Mesendoderm (in vitro differentiated cells): ENCODE measurements around the gene TBX4.
"Not testable (repeated sequence)": the region's sequence is repeated elsewhere in the genome, so short reads cannot be mapped to it uniquely, and the experiment has no call there.

Experiments
- DNase-seq: peaks from one replicate; pipeline ENCODE4 v3.0.0; 2013
- H2AK5ac ChIP-seq: 2 replicates; pipeline ENCODE4 v1.6.1; 2013; ENCODE audit warnings: low read length, inconsistent platforms
- H2BK120ac ChIP-seq: 2 replicates; pipeline ENCODE4 v1.6.1; 2013; ENCODE audit warnings: low read depth, mild to moderate bottlenecking, low read length, moderate library complexity, mixed read lengths
- H2BK15ac ChIP-seq: replicated peaks from 2 replicates; pipeline ENCODE4 v1.6.1; 2013; ENCODE audit warnings: low read depth, mild to moderate bottlenecking, moderate library complexity
- H2BK5ac ChIP-seq: 2 replicates; pipeline ENCODE4 v1.6.1; 2013; ENCODE audit warnings: low read length, inconsistent platforms
- H3K18ac ChIP-seq: 2 replicates; pipeline ENCODE4 v1.6.1; 2013; ENCODE audit warnings: mild to moderate bottlenecking, low read length, mixed read lengths
- H3K23ac ChIP-seq: one replicate; pipeline ENCODE4 v1.6.1; 2013; ENCODE audit warnings: low read length
- H3K27ac ChIP-seq: 2 replicates; pipeline ENCODE4 v1.5.1; 2013; ENCODE audit warnings: low read depth, mild to moderate bottlenecking, inconsistent platforms, low read length, moderate library complexity
- H3K27me3 ChIP-seq: 2 replicates; pipeline ENCODE4 v1.6.1; 2013; ENCODE audit warnings: low read length, control low read depth, mild to moderate bottlenecking, inconsistent platforms; ENCODE audit not compliant: insufficient read depth, poor library complexity
- H3K36me3 ChIP-seq: 2 replicates; pipeline ENCODE4 v1.6.1; 2013; ENCODE audit warnings: low read length, inconsistent platforms; ENCODE audit not compliant: control insufficient read depth, insufficient read depth
- H3K4ac ChIP-seq: one replicate; pipeline ENCODE4 v1.6.1; 2013; ENCODE audit warnings: low read depth, mild to moderate bottlenecking, low read length, moderate library complexity
- H3K4me1 ChIP-seq: 2 replicates; pipeline ENCODE4 v1.6.1; 2013; ENCODE audit warnings: low read depth, low read length, inconsistent platforms; ENCODE audit not compliant: control insufficient read depth
- H3K4me2 ChIP-seq: 2 replicates; pipeline ENCODE4 v1.6.1; 2013; ENCODE audit warnings: low read length
- H3K4me3 ChIP-seq: 2 replicates; pipeline ENCODE4 v1.5.1; 2013; ENCODE audit warnings: mild to moderate bottlenecking, low read length
- H3K56ac ChIP-seq: one replicate; pipeline ENCODE4 v1.6.1; 2013; ENCODE audit warnings: low read length
- H3K79me1 ChIP-seq: 2 replicates; pipeline ENCODE4 v1.6.1; 2013; ENCODE audit warnings: low read length, inconsistent platforms
- H3K79me2 ChIP-seq: 2 replicates; pipeline ENCODE4 v1.6.1; 2013; ENCODE audit warnings: mild to moderate bottlenecking, low read length; ENCODE audit not compliant: control insufficient read depth, insufficient read depth
- H3K9ac ChIP-seq: 2 replicates; pipeline ENCODE4 v1.6.1; 2013; ENCODE audit warnings: low read length, inconsistent platforms
- H4K5ac ChIP-seq: one replicate; pipeline ENCODE4 v1.6.1; 2013; ENCODE audit warnings: low read length
- H4K8ac ChIP-seq: one replicate; pipeline ENCODE4 v1.6.1; 2013; ENCODE audit warnings: low read depth, mild to moderate bottlenecking, control low read depth, low read length, moderate library complexity
- WGBS: extraction: QIAGEN DNeasy Blood & Tissue Kit; methylation state at CpG from one replicate; pipeline ENCODE4 v1.1.7; 2013; ENCODE audit warnings: low lambda C conversion rate, missing lambda C conversion rate; ENCODE audit not compliant: insufficient coverage; ENCODE audit errors: extremely low coverage; 5-methylcytosine and 5-hydroxymethylcytosine counted together

Gene TBX4

GRCh38 chr17:61443475-61443882 is 8.7 kb upstream of the TBX4 start:
- H3K4ac ChIP-seq = no peak overlapping the region
- no peak overlapping the region for H2BK120ac ChIP-seq
- H3K4me2 ChIP-seq = no peak overlapping the region
- no peaks in the 10 kb centered on the region for H3K79me2 ChIP-seq
- H3K4me3 ChIP-seq = no peak overlapping the region
- no peak overlapping the region for H4K8ac ChIP-seq
- H3K56ac ChIP-seq = no peak overlapping the region
- no peak overlapping the region for H3K18ac ChIP-seq
- H3K4me1 ChIP-seq = peaks cover 6% of the 10 kb centered on the region
- H2BK15ac ChIP-seq = no peak overlapping the region
- no peaks in the 10 kb centered on the region for H3K79me1 ChIP-seq
- no peak overlapping the region for H4K5ac ChIP-seq
- H3K9ac ChIP-seq = no peak overlapping the region
- no peak overlapping the region for H3K23ac ChIP-seq
- no peaks in the 10 kb centered on the region for H3K36me3 ChIP-seq
- no peak for DNase-seq
- no CpG with 5 or more reads among the region's 18 CpGs for WGBS
- H3K27ac ChIP-seq = no peak overlapping the region
- H2BK5ac ChIP-seq = no peak overlapping the region
- H3K27me3 ChIP-seq = no peaks in the 10 kb centered on the region
- no peak overlapping the region for H2AK5ac ChIP-seq

- Histone ChIP-seq H3K4ac (no peak overlapping the region), H3K4me1 (peaks cover 6% of the 10 kb centered on the region), H3K36me3 (no peaks in the 10 kb centered on the region), H3K4me3 (no peak overlapping the region), H3K27me3 (no peaks in the 10 kb centered on the region), H3K9ac (no peak overlapping the region), H3K18ac (no peak overlapping the region), H3K79me2 (no peaks in the 10 kb centered on the region), H3K23ac (no peak overlapping the region), H3K79me1 (no peaks in the 10 kb centered on the region), H2BK120ac (no peak overlapping the region), H3K56ac (no peak overlapping the region), H2BK15ac (no peak overlapping the region), H3K4me2 (no peak overlapping the region), H4K5ac (no peak overlapping the region), H2AK5ac (no peak overlapping the region), H3K27ac (no peak overlapping the region), H2BK5ac (no peak overlapping the region), H4K8ac (no peak overlapping the region)
- no peak for DNase-seq
- no CpG with 5 or more reads among the region's 13 CpGs for WGBS
Observed at GRCh38 chr17:61444075-61444474, 8.1 kb upstream of the TBX4 start.

- Histone ChIP-seq H2AK5ac (no peak overlapping the region), H3K79me1 (no peaks in the 10 kb centered on the region), H3K79me2 (no peaks in the 10 kb centered on the region), H4K5ac (no peak overlapping the region), H3K4me1 (peaks cover 6% of the 10 kb centered on the region), H3K18ac (no peak overlapping the region), H3K27ac (no peak overlapping the region), H3K36me3 (no peaks in the 10 kb centered on the region), H4K8ac (no peak overlapping the region), H3K4ac (no peak overlapping the region), H2BK5ac (no peak overlapping the region), H3K56ac (no peak overlapping the region), H2BK120ac (no peak overlapping the region), H3K9ac (no peak overlapping the region), H3K4me2 (no peak overlapping the region), H3K4me3 (no peak overlapping the region), H3K27me3 (no peaks in the 10 kb centered on the region), H3K23ac (no peak overlapping the region), H2BK15ac (no peak overlapping the region)
- DNase-seq = no peak
- no CpG with 5 or more reads among the region's 6 CpGs for WGBS
Observed at GRCh38 chr17:61444831-61445230, 7.4 kb upstream of the TBX4 start.

GRCh38 chr17:61447358-61447757 is 4.9 kb upstream of the TBX4 start:
- peaks cover 6% of the 10 kb centered on the region for H3K27me3 ChIP-seq

GRCh38 chr17:61448042-61448441 is 4.2 kb upstream of the TBX4 start:
- no peak overlapping the region for H3K27ac ChIP-seq
- H4K8ac ChIP-seq = no peak overlapping the region
- no peak overlapping the region for H3K9ac ChIP-seq
- H2BK5ac ChIP-seq = no peak overlapping the region
- H3K18ac ChIP-seq = no peak overlapping the region
- H4K5ac ChIP-seq = no peak overlapping the region
- no peaks in the 10 kb centered on the region for H3K79me1 ChIP-seq
- H2AK5ac ChIP-seq = no peak overlapping the region
- no peaks in the 10 kb centered on the region for H3K79me2 ChIP-seq
- no peak overlapping the region for H2BK15ac ChIP-seq
- H3K36me3 ChIP-seq = no peaks in the 10 kb centered on the region
- no peak overlapping the region for H3K23ac ChIP-seq
- peaks cover 11% of the 10 kb centered on the region for H3K27me3 ChIP-seq
- no peak overlapping the region for H3K4me2 ChIP-seq
- H3K4ac ChIP-seq = no peak overlapping the region
- no peak overlapping the region for H3K4me3 ChIP-seq
- WGBS = no CpG with 5 or more reads among the region's 2 CpGs
- DNase-seq = no peak
- H3K56ac ChIP-seq = no peak overlapping the region
- peaks cover 3% of the 10 kb centered on the region for H3K4me1 ChIP-seq
- H2BK120ac ChIP-seq = no peak overlapping the region

More at GRCh38 chr17:61447358-61447757, 4.9 kb upstream of the TBX4 start:
- no peak overlapping the region for H2AK5ac ChIP-seq
- no peak overlapping the region for H2BK120ac ChIP-seq
- no peak overlapping the region for H3K23ac ChIP-seq
- H4K5ac ChIP-seq = no peak overlapping the region
- H4K8ac ChIP-seq = no peak overlapping the region
- H3K27ac ChIP-seq = no peak overlapping the region
- H3K56ac ChIP-seq = no peak overlapping the region
- H3K36me3 ChIP-seq = no peaks in the 10 kb centered on the region
- no peak overlapping the region for H2BK5ac ChIP-seq
- no peak overlapping the region for H2BK15ac ChIP-seq
- no peak overlapping the region for H3K4me2 ChIP-seq
- H3K4me1 ChIP-seq = peaks cover 8% of the 10 kb centered on the region
- H3K18ac ChIP-seq = no peak overlapping the region
- H3K79me2 ChIP-seq = no peaks in the 10 kb centered on the region
- no peak overlapping the region for H3K9ac ChIP-seq
- H3K4ac ChIP-seq = no peak overlapping the region
- no peak for DNase-seq
- no peak overlapping the region for H3K4me3 ChIP-seq
- no peaks in the 10 kb centered on the region for H3K79me1 ChIP-seq

- H3K27me3 ChIP-seq = peaks cover 14% of the 10 kb centered on the region
- H3K36me3 ChIP-seq, H3K23ac ChIP-seq, H4K8ac ChIP-seq, H3K4ac ChIP-seq, H3K4me2 ChIP-seq, H3K79me1 ChIP-seq, DNase-seq, H2BK15ac ChIP-seq, H3K79me2 ChIP-seq, H3K27ac ChIP-seq, H3K56ac ChIP-seq, H2AK5ac ChIP-seq, H3K18ac ChIP-seq, H2BK120ac ChIP-seq, H3K4me3 ChIP-seq, H3K4me1 ChIP-seq, H2BK5ac ChIP-seq, H3K9ac ChIP-seq, H4K5ac ChIP-seq: not testable (repeated sequence)
- no CpG with 5 or more reads among the region's 4 CpGs for WGBS
Observed at GRCh38 chr17:61449140-61449539, 3.1 kb upstream of the TBX4 start.
